ENCODE data around the gene MAD1L1. TPM values are rescaled to one million over a fixed set of nuclear protein-coding genes. Genes with fewer than 3 reads are reported as not detected.

The MAD1L1 gene
- total RNA-seq, 1 experiment from 2014 or later = 38.5 TPM

DNA sequence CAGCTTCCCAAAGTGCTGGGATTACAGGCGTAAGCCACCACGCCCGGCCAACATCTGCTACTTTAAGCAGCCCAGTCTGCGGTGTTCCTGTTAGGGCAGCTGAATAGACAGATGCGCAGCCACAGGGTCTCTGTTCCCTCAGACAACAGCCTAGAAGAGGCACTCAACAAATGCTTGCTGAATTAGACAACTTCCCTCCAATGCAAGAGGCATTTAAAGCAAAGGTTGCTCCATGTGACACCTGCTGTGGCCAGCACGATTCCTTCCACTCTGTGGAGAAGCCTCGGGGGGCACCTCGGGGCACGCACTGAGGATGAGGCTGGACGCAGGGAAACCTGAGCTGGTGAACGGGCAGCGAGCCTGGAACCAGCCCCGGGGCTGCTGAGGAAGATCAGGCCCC lies 237.8 kb downstream of the MAD1L1 start (continued):
- TF ChIP-seq, protein P1, sequence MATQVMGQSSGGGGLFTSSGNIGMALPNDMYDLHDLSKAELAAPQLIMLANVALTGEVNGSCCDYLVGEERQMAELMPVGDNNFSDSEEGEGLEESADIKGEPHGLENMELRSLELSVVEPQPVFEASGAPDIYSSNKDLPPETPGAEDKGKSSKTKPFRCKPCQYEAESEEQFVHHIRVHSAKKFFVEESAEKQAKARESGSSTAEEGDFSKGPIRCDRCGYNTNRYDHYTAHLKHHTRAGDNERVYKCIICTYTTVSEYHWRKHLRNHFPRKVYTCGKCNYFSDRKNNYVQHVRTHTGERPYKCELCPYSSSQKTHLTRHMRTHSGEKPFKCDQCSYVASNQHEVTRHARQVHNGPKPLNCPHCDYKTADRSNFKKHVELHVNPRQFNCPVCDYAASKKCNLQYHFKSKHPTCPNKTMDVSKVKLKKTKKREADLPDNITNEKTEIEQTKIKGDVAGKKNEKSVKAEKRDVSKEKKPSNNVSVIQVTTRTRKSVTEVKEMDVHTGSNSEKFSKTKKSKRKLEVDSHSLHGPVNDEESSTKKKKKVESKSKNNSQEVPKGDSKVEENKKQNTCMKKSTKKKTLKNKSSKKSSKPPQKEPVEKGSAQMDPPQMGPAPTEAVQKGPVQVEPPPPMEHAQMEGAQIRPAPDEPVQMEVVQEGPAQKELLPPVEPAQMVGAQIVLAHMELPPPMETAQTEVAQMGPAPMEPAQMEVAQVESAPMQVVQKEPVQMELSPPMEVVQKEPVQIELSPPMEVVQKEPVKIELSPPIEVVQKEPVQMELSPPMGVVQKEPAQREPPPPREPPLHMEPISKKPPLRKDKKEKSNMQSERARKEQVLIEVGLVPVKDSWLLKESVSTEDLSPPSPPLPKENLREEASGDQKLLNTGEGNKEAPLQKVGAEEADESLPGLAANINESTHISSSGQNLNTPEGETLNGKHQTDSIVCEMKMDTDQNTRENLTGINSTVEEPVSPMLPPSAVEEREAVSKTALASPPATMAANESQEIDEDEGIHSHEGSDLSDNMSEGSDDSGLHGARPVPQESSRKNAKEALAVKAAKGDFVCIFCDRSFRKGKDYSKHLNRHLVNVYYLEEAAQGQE (IDR thresholded peaks at IDR 0.05; ENCODE audit: low read depth) = no peak
- TF ChIP-seq CEBPB (IDR thresholded peaks at IDR 0.05; ENCODE audit: low read depth) (no peak), JUND (IDR thresholded peaks at IDR 0.05) (no peak)
- TF ChIP-seq, protein P2, sequence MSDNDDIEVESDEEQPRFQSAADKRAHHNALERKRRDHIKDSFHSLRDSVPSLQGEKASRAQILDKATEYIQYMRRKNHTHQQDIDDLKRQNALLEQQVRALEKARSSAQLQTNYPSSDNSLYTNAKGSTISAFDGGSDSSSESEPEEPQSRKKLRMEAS (IDR thresholded peaks at IDR 0.05) = no peak

DNA sequence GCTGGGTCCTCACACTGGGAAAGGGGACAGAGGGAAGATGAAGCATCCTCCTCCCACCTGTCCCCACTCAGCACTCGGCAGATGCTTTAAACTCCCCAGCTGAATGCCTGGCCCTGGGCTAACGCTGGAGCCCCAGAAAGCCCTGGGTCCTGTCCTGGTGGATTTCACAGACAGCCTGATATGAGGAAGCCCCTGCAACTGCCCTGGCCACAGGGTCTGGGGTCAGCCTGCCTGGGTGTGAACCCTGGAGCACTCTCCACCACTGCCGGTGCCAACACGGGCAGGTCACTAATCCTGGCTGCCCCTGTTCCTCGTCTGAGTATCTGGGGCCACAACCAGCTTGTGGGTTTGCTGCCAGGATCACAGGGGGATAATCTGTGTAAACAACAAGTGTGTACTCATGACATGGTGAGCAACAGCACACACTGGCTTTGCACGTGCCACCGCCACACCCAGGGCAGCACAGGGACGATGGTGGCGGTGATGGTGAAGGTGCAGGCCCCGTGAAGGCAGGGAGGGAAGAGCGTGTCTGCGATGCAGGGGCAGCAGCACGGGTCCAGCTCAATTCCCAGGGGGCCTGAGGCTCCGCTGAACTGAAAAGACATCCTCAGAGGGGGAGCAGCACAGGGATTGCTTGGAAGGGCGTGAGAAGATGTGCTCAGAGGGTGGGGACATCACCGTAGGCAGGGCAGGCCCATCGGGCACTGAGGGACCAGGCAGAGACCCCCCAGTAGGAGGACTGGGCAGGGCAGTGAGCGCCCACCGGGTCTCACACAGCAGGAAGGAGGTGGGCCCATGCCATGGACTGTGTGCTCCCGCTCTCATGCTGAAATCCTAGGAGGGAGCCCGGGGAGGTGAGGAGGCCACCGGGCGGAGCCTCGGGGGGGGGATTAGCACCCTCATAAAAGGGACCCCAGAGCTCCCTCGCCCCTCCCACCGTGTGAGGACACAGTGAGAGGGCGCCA lies 238.7 kb downstream of the MAD1L1 start:
- Histone ChIP-seq H3K9me2 (ENCODE audit: insufficient read depth) (no peaks in the 10 kb centered on the region), H3K9me3 (ENCODE audit: control insufficient read depth in 1 of 2, insufficient read depth in 1 of 2, low read depth in 1 of 2, low read length in 2 of 2) (no peaks in the 10 kb centered on the region), H3K4me1 (ENCODE audit: control insufficient read depth in 1 of 2, insufficient read depth in 2 of 2, low read length in 2 of 2) (no peaks in the 10 kb centered on the region), H3K79me2 (ENCODE audit: insufficient read depth, low read length) (no peaks in the 10 kb centered on the region), H3K36me3 (ENCODE audit: control insufficient read depth in 1 of 2, insufficient read depth in 2 of 2, low read length in 2 of 2) (no peaks in the 10 kb centered on the region), H3K27me3 (ENCODE audit: insufficient read depth, low read length) (no peaks in the 10 kb centered on the region), H3K4me2 (ENCODE audit: low read length) (no peak overlapping the region), H3K27ac (ENCODE audit: low read depth, low read length) (no peak overlapping the region), H4K20me1 (ENCODE audit: insufficient read depth) (no peaks in the 10 kb centered on the region), H2AFZ (ENCODE audit: low read depth, low read length, poor library complexity, severe bottlenecking) (no peak overlapping the region), H3K4me3 (replicated peaks in 1 of 2; ENCODE audit: low read depth in 1 of 2, low read length in 2 of 2) (no peak overlapping the region), H3K9ac (ENCODE audit: low read length) (no peak overlapping the region)
- ChIA-PET RAD21 (ENCODE audit: low non-redundant PET in 1 of 2, low total read pairs in 2 of 2, uncharacterized antibody in 2 of 2, unreplicated experiment in 2 of 2) (interaction anchor here in 1 of 2 experiments (0.5 kb wide), 1 partner anchor 415 kb away, joined by 3 read pairs; no protein-coding TSS in a partner anchor), CTCF (no interaction called here), POLR2A (no interaction called here)
- TF ChIP-seq EGR1 (IDR thresholded peaks at IDR 0.05; ENCODE audit: low read depth) (no peak), YY1 (IDR thresholded peaks at IDR 0.05; ENCODE audit: extremely low read depth, insufficient replicate concordance, low read depth, low read length) (no peak), ELF1 (IDR thresholded peaks at IDR 0.05; ENCODE audit: borderline replicate concordance, low read depth) (no peak), EZH2phosphoT487 (IDR thresholded peaks at IDR 0.05; ENCODE audit: borderline replicate concordance) (no peak), EZH2 (IDR thresholded peaks at IDR 0.05) (no peak), CEBPB (IDR thresholded peaks at IDR 0.05; ENCODE audit: low read depth) (no peak), JUND (IDR thresholded peaks at IDR 0.05) (no peak), FOSL1 (IDR thresholded peaks at IDR 0.05; ENCODE audit: low read depth) (no peak), ZNF274 (IDR thresholded peaks at IDR 0.05; ENCODE audit: low read depth, low read length) (no peak), POLR2A (IDR thresholded peaks at IDR 0.05; ENCODE audit: borderline replicate concordance, extremely low read depth, insufficient read depth, insufficient read length) (no peak), RAD21 (IDR thresholded peaks at IDR 0.05; ENCODE audit: low read depth) (no peak)
- TF ChIP-seq, protein P3, sequence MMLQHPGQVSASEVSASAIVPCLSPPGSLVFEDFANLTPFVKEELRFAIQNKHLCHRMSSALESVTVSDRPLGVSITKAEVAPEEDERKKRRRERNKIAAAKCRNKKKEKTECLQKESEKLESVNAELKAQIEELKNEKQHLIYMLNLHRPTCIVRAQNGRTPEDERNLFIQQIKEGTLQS (IDR thresholded peaks at IDR 0.05) = no peak
- TF ChIP-seq, protein P4, sequence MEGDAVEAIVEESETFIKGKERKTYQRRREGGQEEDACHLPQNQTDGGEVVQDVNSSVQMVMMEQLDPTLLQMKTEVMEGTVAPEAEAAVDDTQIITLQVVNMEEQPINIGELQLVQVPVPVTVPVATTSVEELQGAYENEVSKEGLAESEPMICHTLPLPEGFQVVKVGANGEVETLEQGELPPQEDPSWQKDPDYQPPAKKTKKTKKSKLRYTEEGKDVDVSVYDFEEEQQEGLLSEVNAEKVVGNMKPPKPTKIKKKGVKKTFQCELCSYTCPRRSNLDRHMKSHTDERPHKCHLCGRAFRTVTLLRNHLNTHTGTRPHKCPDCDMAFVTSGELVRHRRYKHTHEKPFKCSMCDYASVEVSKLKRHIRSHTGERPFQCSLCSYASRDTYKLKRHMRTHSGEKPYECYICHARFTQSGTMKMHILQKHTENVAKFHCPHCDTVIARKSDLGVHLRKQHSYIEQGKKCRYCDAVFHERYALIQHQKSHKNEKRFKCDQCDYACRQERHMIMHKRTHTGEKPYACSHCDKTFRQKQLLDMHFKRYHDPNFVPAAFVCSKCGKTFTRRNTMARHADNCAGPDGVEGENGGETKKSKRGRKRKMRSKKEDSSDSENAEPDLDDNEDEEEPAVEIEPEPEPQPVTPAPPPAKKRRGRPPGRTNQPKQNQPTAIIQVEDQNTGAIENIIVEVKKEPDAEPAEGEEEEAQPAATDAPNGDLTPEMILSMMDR (IDR thresholded peaks at IDR 0.05 in 2 of 3, conservative IDR thresholded peaks at IDR 0.05 in 1 of 3; ENCODE audit: borderline replicate concordance in 1 of 3, insufficient read depth in 1 of 3, low read depth in 2 of 3, low read length in 2 of 3) = no peak
- no peak for ATAC-seq
- intact Hi-C loops (cut with micrococcal nuclease) = no loop called here
- no peak for DNase-seq (ENCODE audit: low read depth, low spot score)
- no TSS peak for BruUV-seq (replicated peaks)
